ENCODE measurements around the gene MINPP1.

MINPP1 gene

GRCh38 chr10:87565010-87565409 is 60.3 kb downstream of the MINPP1 start:
- no peak overlapping the region for H3K4me3 ChIP-seq (ENCODE audit: low read depth, low read length)
- no peak for DNase-seq (ENCODE audit: low read depth)
- no peak for TF ChIP-seq CTCF (IDR thresholded peaks at IDR 0.05; ENCODE audit: low read depth, low read length)
- no peak for TF ChIP-seq MYC (IDR thresholded peaks at IDR 0.05; ENCODE audit: low read depth, low read length)
- no peak for TF ChIP-seq POLR2A (IDR thresholded peaks at IDR 0.05; ENCODE audit: extremely low read depth, insufficient read length)
- no peak for TF ChIP-seq MAX (IDR thresholded peaks at IDR 0.05; ENCODE audit: low read depth, low read length)

GRCh38 chr10:87575851-87576250 is 71.2 kb downstream of the MINPP1 start:
- TF ChIP-seq CTCF (IDR thresholded peaks at IDR 0.05; ENCODE audit: low read depth, low read length) (no peak), MYC (IDR thresholded peaks at IDR 0.05; ENCODE audit: low read depth, low read length) (no peak), MAX (IDR thresholded peaks at IDR 0.05; ENCODE audit: low read depth, low read length) (no peak), POLR2A (IDR thresholded peaks at IDR 0.05; ENCODE audit: extremely low read depth, insufficient read length) (no peak)
- H3K4me3 ChIP-seq (ENCODE audit: low read depth, low read length) = no peak overlapping the region
- no peak for DNase-seq (ENCODE audit: low read depth)

GRCh38 chr10:87578160-87578841 is 73.6 kb downstream of the MINPP1 start:
- TF ChIP-seq MAX (IDR thresholded peaks at IDR 0.05; ENCODE audit: low read depth, low read length) = no peak
- no peak for TF ChIP-seq CTCF (IDR thresholded peaks at IDR 0.05; ENCODE audit: low read depth, low read length)
- TF ChIP-seq POLR2A (IDR thresholded peaks at IDR 0.05; ENCODE audit: extremely low read depth, insufficient read length) = no peak
- no peak for TF ChIP-seq MYC (IDR thresholded peaks at IDR 0.05; ENCODE audit: low read depth, low read length)
- DNase-seq (ENCODE audit: low read depth) = no peak
- no peak overlapping the region for H3K4me3 ChIP-seq (ENCODE audit: low read depth, low read length)

- no peak overlapping the region for H3K4me3 ChIP-seq (ENCODE audit: low read depth, low read length)
- DNase-seq (ENCODE audit: low read depth) = peak; percentile 2
- TF ChIP-seq CTCF (IDR thresholded peaks at IDR 0.05; ENCODE audit: low read depth, low read length) = no peak
- TF ChIP-seq POLR2A (IDR thresholded peaks at IDR 0.05; ENCODE audit: extremely low read depth, insufficient read length) = no peak
- no peak for TF ChIP-seq MYC (IDR thresholded peaks at IDR 0.05; ENCODE audit: low read depth, low read length)
- no peak for TF ChIP-seq MAX (IDR thresholded peaks at IDR 0.05; ENCODE audit: low read depth, low read length)
These were observed 74.2 kb downstream of the MINPP1 start for GRCh38 chr10:87578842-87579401.

GRCh38 chr10:87579563-87579962 is 74.9 kb downstream of the MINPP1 start:
- no peak for DNase-seq (ENCODE audit: low read depth)
- no peak overlapping the region for H3K4me3 ChIP-seq (ENCODE audit: low read depth, low read length)
- TF ChIP-seq POLR2A (IDR thresholded peaks at IDR 0.05; ENCODE audit: extremely low read depth, insufficient read length) (no peak), MAX (IDR thresholded peaks at IDR 0.05; ENCODE audit: low read depth, low read length) (no peak), MYC (IDR thresholded peaks at IDR 0.05; ENCODE audit: low read depth, low read length) (no peak), CTCF (IDR thresholded peaks at IDR 0.05; ENCODE audit: low read depth, low read length) (no peak)
